Common myeloid progenitor, CD34-positive (primary cell): ENCODE results near the gene BAIAP2.

ENCODE experiments used
- CTCF ChIA-PET: fragments of 350-600 bp; sonication (Branson Sonifier 250); formaldehyde crosslinking; loops from one replicate; lab custom pipeline; 2021; ENCODE audit warnings: antibody characterized with exemption; lab: Charles Lee
- POLR2A ChIA-PET: fragments of 350-600 bp; sonication (Branson Sonifier 250); formaldehyde crosslinking; loops from one replicate; lab custom pipeline; 2021; ENCODE audit warnings: antibody characterized with exemption; lab: Charles Lee
- DNase-seq, 3 donors: peaks; one replicate each; pipeline versions ENCODE4 v3.0.0 to v3.0.0-alpha.2; 2013
- H3K27ac ChIP-seq, 2 experiments: 1 replicate in 1 of 2; 2 replicates in 1 of 2; pipeline ENCODE4 v1.7.0; 2013; ENCODE audit warnings: inconsistent platforms in 2 of 2, low read length in 2 of 2, mild to moderate bottlenecking in 2 of 2, low read depth in 1 of 2, moderate library complexity in 1 of 2; ENCODE audit not compliant: severe bottlenecking in 2 of 2, insufficient read depth in 1 of 2, poor library complexity in 1 of 2
- H3K27me3 ChIP-seq, 5 experiments: replicated peaks in 2 of 5; 1 replicate in 3 of 5; 2 replicates in 2 of 5; pipeline versions ENCODE4 v1.6.1 to v1.7.0; 2013; ENCODE audit warnings: low read length in 4 of 5, mild to moderate bottlenecking in 2 of 5, moderate library complexity in 2 of 5, inconsistent platforms in 1 of 5; ENCODE audit not compliant: insufficient read depth in 5 of 5, control insufficient read depth in 4 of 5
- H3K36me3 ChIP-seq, 4 experiments: 1 replicate in 2 of 4; 2 replicates in 2 of 4; pipeline versions ENCODE4 v1.6.1 to v1.7.0; 2013; ENCODE audit warnings: low read length in 3 of 4, control low read depth in 1 of 4, mild to moderate bottlenecking in 1 of 4; ENCODE audit not compliant: control insufficient read depth in 4 of 4, insufficient read depth in 4 of 4
- H3K4me1 ChIP-seq, 4 experiments: 1 replicate in 3 of 4; 2 replicates in 1 of 4; pipeline versions ENCODE4 v1.6.1 to v1.7.1; 2013; ENCODE audit warnings: low read length in 3 of 4, mild to moderate bottlenecking in 3 of 4, control low read depth in 1 of 4, inconsistent platforms in 1 of 4, moderate library complexity in 1 of 4; ENCODE audit not compliant: control insufficient read depth in 4 of 4, insufficient read depth in 4 of 4; ENCODE audit errors: control extremely low read depth in 1 of 4
- H3K4me3 ChIP-seq, 7 experiments: 1 replicate in 4 of 7; 2 replicates in 3 of 7; pipeline versions ENCODE4 v1.5.1 to v1.7.0; 2013; ENCODE audit warnings: mild to moderate bottlenecking in 7 of 7, low read length in 6 of 7, moderate library complexity in 6 of 7, inconsistent platforms in 2 of 7, low read depth in 2 of 7, control low read depth in 1 of 7; ENCODE audit not compliant: insufficient read depth in 4 of 7, control insufficient read depth in 1 of 7; ENCODE audit errors: extremely low read depth in 1 of 7
- H3K9me3 ChIP-seq, 5 experiments: 1 replicate in 4 of 5; 2 replicates in 1 of 5; pipeline versions ENCODE4 v1.6.1 to v1.7.1; 2013; ENCODE audit warnings: low read length in 4 of 5, mild to moderate bottlenecking in 2 of 5, inconsistent platforms in 1 of 5, low read depth in 1 of 5, moderate library complexity in 1 of 5; ENCODE audit not compliant: control insufficient read depth in 4 of 5, insufficient read depth in 2 of 5; ENCODE audit errors: control extremely low read depth in 1 of 5
- WGBS: methylation state at CpG from one replicate; pipeline ENCODE4 v1.1.5; 2013; ENCODE audit not compliant: insufficient coverage; 5-methylcytosine and 5-hydroxymethylcytosine counted together

BAIAP2 gene

GRCh38 chr17:81129711-81130367 is 94.9 kb downstream of the BAIAP2 start:
- ChIA-PET CTCF (no interaction called here), POLR2A (no interaction called here)
- WGBS: 100% methylated on average over 11 of the region's 14 CpGs
- no peak overlapping the region for H3K4me3 ChIP-seq
- no peak for DNase-seq
- no peaks in the 10 kb centered on the region for H3K9me3 ChIP-seq
- H3K36me3 ChIP-seq: no peaks in the 10 kb centered on the region
- H3K27me3 ChIP-seq: no peaks in the 10 kb centered on the region
- H3K4me1 ChIP-seq: no peaks in the 10 kb centered on the region
- H3K27ac ChIP-seq: no peak overlapping the region

- DNase-seq: no peak
- POLR2A ChIA-PET: no interaction called here
- H3K27me3 ChIP-seq: no peaks in the 10 kb centered on the region
- CTCF ChIA-PET: interaction anchor here (1.1 kb wide), 1 partner anchor 14 kb away, joined by 3 read pairs; no protein-coding TSS in a partner anchor
- H3K4me1 ChIP-seq: no peaks in the 10 kb centered on the region
- H3K36me3 ChIP-seq: no peaks in the 10 kb centered on the region
- H3K4me3 ChIP-seq: no peak overlapping the region
- WGBS: 96% methylated on average over 29 of the region's 41 CpGs
- H3K9me3 ChIP-seq: no peaks in the 10 kb centered on the region
- H3K27ac ChIP-seq: no peak overlapping the region
Observed at GRCh38 chr17:81130385-81131361, 95.7 kb downstream of the BAIAP2 start.

DNA sequence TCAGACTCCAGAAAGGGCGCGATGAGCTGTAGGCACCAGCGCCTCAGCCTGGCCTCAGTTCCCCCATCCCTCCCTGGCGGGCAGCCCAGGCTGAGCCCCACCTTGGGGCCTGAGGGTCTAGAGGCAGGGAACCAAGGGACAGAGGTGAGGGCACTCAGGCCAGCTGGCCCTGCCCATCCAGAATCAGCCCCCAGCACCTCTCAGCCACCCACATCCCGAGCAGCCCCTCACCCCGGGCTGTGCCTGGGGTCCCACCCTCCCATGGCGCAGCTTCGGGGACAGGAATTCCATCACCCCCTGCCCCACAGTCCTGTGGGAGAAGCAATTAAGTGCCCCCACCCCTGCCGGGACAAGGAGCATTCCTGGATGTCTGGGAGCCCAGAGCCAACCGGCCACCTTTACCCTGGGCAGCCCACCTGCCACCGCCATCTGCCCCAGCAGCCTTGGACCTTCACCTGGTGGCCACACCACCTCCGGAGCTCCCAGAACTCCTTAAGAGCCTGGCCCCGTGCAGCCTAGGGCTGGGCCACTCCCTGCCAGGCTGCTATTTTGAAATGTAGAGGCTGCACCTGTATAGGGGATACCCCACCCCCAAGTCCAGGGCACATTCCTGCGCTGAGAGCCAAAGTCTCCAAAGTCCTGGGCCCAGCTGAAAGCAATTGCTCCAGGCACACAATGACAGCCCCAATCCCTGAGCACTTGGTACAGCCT is 96.7 kb downstream of the BAIAP2 start:
- Histone ChIP-seq H3K27me3 (no peaks in the 10 kb centered on the region), H3K4me3 (no peak overlapping the region), H3K9me3 (no peaks in the 10 kb centered on the region), H3K36me3 (no peaks in the 10 kb centered on the region), H3K4me1 (no peaks in the 10 kb centered on the region), H3K27ac (no peak overlapping the region)
- ChIA-PET CTCF (interaction anchor here (1.1 kb wide), 1 partner anchor 13 kb away, joined by 3 read pairs; no protein-coding TSS in a partner anchor), POLR2A (no interaction called here)
- DNase-seq: no peak
- 97% methylated on average over 14 of the region's 14 CpGs for WGBS

GRCh38 chr17:81132197-81132540 is 97.2 kb downstream of the BAIAP2 start:
- Histone ChIP-seq H3K27me3 (no peaks in the 10 kb centered on the region), H3K27ac (no peak overlapping the region), H3K36me3 (no peaks in the 10 kb centered on the region), H3K4me1 (no peaks in the 10 kb centered on the region), H3K4me3 (no peak overlapping the region), H3K9me3 (no peaks in the 10 kb centered on the region)
- 95% methylated on average over 10 of the region's 11 CpGs for WGBS
- no peak for DNase-seq
- ChIA-PET POLR2A (no interaction called here), CTCF (interaction anchor here (1.1 kb wide), 2 partner anchors 10 to 12 kb away, joined by 3 to 5 read pairs; no protein-coding TSS in a partner anchor)

- no peaks in the 10 kb centered on the region for H3K4me1 ChIP-seq
- no peaks in the 10 kb centered on the region for H3K27me3 ChIP-seq
- CTCF ChIA-PET: interaction anchor here (1.1 kb wide), 1 partner anchor 9 kb away, joined by 5 read pairs; no protein-coding TSS in a partner anchor
- H3K36me3 ChIP-seq: no peaks in the 10 kb centered on the region
- 93% methylated on average over 17 of the region's 22 CpGs for WGBS
- H3K27ac ChIP-seq: no peak overlapping the region
- no peak overlapping the region for H3K4me3 ChIP-seq
- POLR2A ChIA-PET: no interaction called here
- no peaks in the 10 kb centered on the region for H3K9me3 ChIP-seq
- no peak for DNase-seq
Observed at GRCh38 chr17:81132770-81133723, 98.1 kb downstream of the BAIAP2 start.

DNA sequence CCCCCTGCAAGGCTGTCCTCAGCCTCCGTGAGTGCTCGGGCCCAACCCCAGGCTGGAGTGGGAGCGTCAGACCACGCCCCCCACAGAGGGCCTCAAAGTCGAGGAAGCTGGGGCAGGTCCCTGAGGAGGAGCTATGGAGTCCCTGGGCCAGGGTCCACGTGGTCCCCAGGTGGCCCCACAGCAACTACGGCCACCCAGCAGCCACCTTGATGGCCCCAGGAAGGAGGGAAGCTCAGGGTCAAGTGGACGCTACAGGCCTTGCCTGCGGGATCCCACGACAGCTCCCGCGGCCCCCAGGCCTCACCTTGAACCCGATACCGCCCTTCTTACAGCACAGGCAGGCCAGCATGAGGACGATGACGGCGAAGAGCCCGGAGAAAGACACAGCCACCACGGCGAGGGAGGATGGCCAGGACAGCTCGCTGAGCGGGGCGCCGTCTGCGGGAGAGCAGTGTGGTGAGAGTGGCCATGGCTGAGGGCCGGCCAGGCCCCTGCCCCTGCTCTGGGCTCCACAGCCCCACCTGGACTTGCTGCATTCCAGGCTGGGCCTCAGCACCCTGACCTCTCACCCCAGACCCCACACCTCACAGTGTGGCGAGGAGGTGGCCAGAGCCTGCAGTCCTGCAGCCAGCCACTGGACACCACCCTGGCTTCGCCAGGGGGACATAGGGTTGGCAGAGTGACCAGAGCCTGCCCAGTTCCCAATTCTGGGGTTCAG is 99.3 kb downstream of the BAIAP2 start:
- WGBS: 89% methylated on average over 21 of the region's 28 CpGs
- H3K36me3 ChIP-seq: no peaks in the 10 kb centered on the region
- H3K4me3 ChIP-seq: no peak overlapping the region
- H3K9me3 ChIP-seq: no peaks in the 10 kb centered on the region
- ChIA-PET POLR2A (no interaction called here), CTCF (interaction anchor here (1.0 kb wide), 1 partner anchor 10 kb away, joined by 3 read pairs; no protein-coding TSS in a partner anchor)
- H3K27ac ChIP-seq: no peak overlapping the region
- no peak for DNase-seq
- H3K27me3 ChIP-seq: no peaks in the 10 kb centered on the region
- no peaks in the 10 kb centered on the region for H3K4me1 ChIP-seq
